Right atrium auricular region (tissue), 2 donors: ENCODE measurements around the gene PLD1. TPM values are rescaled to one million over a fixed set of nuclear protein-coding genes. Genes with fewer than 3 reads are reported as not detected.
A peak's percentile ranks its signal among the peaks of the same experiment; 100 is the strongest.

Experiments used
- DNase-seq: peaks from one replicate; pipeline ENCODE4 v3.0.0-alpha.2; 2019; ENCODE audit warnings: low spot score
- H3K27ac ChIP-seq, 2 donors: fragments of 200-600 bp; sonication (generic); 1 replicate in 1 of 2; 2 replicates in 1 of 2; pipeline ENCODE4 v1.5.1; 2016 to 2019
- H3K27me3 ChIP-seq, 2 donors: fragments of 200-600 bp; sonication (generic); one replicate each; pipeline versions ENCODE4 v1.5.1 to v1.6.0; 2017 to 2019
- H3K36me3 ChIP-seq: fragments of 200-600 bp; sonication (generic); one replicate; pipeline ENCODE4 v1.5.1; 2016
- H3K4me1 ChIP-seq, 2 donors: fragments of 200-600 bp; sonication (generic); one replicate each; pipeline versions ENCODE4 v1.5.1 to v1.6.0; 2017 to 2019
- H3K4me3 ChIP-seq, 2 donors: fragments of 200-600 bp; sonication (generic); 1 replicate in 1 of 2; 2 replicates in 1 of 2; pipeline ENCODE4 v1.5.1; 2017 to 2019; ENCODE audit warnings: mild to moderate bottlenecking in 1 of 2, moderate library complexity in 1 of 2
- H3K9me3 ChIP-seq, 2 donors: fragments of 200-600 bp; sonication (generic); one replicate each; pipeline ENCODE4 v1.5.1; 2019
- CTCF ChIP-seq, 2 donors: fragments of 200-600 bp; sonication (generic); IDR thresholded peaks; one replicate each; pipeline ENCODE4 v1.5.1; 2019; ENCODE audit warnings: antibody characterized with exemption in 2 of 2
- total RNA-seq, 2 donors: library from RNA; depleted of rRNA; stranded (reverse); fragments of >200 nt; gene quantifications; one replicate each; pipeline ENCODE4 v1.1.0, GENCODE V29; 2016

PLD1 gene
- total RNA-seq, 2 donors from 2014 or later = 64.5 to 111 TPM

DNA sequence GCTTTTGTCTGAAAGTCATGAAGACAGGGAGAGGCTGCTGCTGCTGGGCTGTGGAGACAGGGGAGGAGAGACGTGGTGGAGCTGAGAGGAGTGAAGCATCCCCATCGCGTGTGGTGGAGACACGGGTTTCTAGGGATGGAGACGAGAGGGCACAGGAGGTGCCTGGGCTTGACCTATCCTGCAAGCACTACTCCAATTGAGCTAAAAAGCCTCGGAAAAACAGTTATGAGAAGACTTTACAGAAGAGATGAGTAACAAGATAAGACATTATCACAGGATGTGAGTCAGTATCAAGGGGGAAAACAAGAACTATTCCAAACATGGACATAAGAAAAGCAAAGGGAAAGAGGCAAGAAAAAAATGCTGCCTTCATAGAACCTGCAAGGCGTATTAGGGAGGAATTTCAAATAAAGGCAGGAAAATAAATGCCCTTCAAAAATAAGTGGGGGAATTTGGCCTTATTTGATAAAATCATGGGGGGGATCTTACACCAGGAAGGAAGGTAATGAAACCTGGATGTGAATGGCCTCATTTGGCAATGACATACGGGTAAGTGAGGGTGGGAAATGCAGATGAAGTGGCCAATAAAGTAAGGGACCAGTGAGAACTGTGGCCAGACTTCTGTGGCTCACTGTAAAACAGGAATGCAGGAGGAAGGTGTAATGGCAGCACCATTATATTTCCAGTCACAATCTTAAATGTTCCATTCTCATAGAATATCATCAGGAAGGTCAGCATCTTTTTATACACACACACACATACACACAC lies 97.9 kb downstream of the PLD1 start:
- peaks cover 82% of the 10 kb centered on the region for H3K36me3 ChIP-seq
- no peaks in the 10 kb centered on the region for H3K27me3 ChIP-seq
- peaks cover 0 to 7% of the 10 kb centered on the region in 2 donors for H3K9me3 ChIP-seq
- no peaks in the 10 kb centered on the region for H3K4me1 ChIP-seq
- no peak for DNase-seq
- no peak overlapping the region for H3K4me3 ChIP-seq
- H3K27ac ChIP-seq = peak overlapping the region in 1 of 2 donors; percentile 27
- no peak for TF ChIP-seq CTCF (IDR thresholded peaks at IDR 0.05)

GRCh38 chr3:171711461-171712170 lies 98.7 kb downstream of the PLD1 start:
- H3K4me3 ChIP-seq = no peak overlapping the region
- H3K36me3 ChIP-seq = peaks cover 85% of the 10 kb centered on the region
- no peak for DNase-seq
- no peak for TF ChIP-seq CTCF (IDR thresholded peaks at IDR 0.05)
- H3K9me3 ChIP-seq = peaks cover 0 to 7% of the 10 kb centered on the region in 2 donors
- H3K4me1 ChIP-seq = no peaks in the 10 kb centered on the region
- H3K27ac ChIP-seq = peak overlapping the region in 1 of 2 donors; percentile 27
- H3K27me3 ChIP-seq = no peaks in the 10 kb centered on the region

- no peaks in the 10 kb centered on the region for H3K9me3 ChIP-seq
- no peak for TF ChIP-seq CTCF (IDR thresholded peaks at IDR 0.05)
- H3K4me1 ChIP-seq = no peaks in the 10 kb centered on the region
- no peak for DNase-seq
- no peak overlapping the region for H3K4me3 ChIP-seq
- no peaks in the 10 kb centered on the region for H3K27me3 ChIP-seq
- H3K27ac ChIP-seq = no peak overlapping the region
- H3K36me3 ChIP-seq = peaks cover 76% of the 10 kb centered on the region
Observed at GRCh38 chr3:171710359-171710758, 99.9 kb downstream of the PLD1 start.

DNA sequence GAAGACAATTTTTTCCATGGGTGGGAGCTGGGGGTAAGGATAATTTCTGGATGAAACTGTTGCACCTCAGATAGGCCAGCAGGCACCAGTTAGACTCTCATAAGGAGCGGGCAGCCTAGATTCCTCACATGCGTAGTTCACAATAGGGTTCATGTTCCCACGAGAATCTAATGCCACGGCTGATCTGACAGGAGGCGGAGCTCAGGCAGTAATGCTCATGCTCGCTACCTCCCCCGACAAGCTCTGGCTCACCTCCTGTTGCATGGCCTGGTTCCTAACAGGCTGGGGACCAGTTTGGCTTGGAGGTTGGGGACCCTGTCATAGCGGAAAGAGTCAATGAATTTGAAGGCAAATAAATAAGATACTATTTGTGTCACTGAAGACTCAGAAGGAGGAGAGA lies 105.5 kb downstream of the PLD1 start:
- Histone ChIP-seq H3K4me3 (no peak overlapping the region), H3K36me3 (peaks cover 51% of the 10 kb centered on the region), H3K27ac (no peak overlapping the region), H3K27me3 (no peaks in the 10 kb centered on the region), H3K4me1 (peaks cover 0 to 8% of the 10 kb centered on the region in 2 donors), H3K9me3 (peaks cover 4 to 18% of the 10 kb centered on the region in 2 donors)
- DNase-seq = no peak
- TF ChIP-seq CTCF (IDR thresholded peaks at IDR 0.05) = no peak

- peaks cover 4 to 18% of the 10 kb centered on the region in 2 donors for H3K9me3 ChIP-seq
- no peak for DNase-seq
- H3K36me3 ChIP-seq = peaks cover 45% of the 10 kb centered on the region
- no peak overlapping the region for H3K4me3 ChIP-seq
- H3K27ac ChIP-seq = no peak overlapping the region
- peak; percentile 17 to 53 for TF ChIP-seq CTCF (IDR thresholded peaks at IDR 0.05)
- H3K4me1 ChIP-seq = peaks cover 0 to 8% of the 10 kb centered on the region in 2 donors
- H3K27me3 ChIP-seq = no peaks in the 10 kb centered on the region
Observed at GRCh38 chr3:171704002-171704401, 106.3 kb downstream of the PLD1 start.
